NCI-H2107 treated with DMSO at 0.1 percent for 48 hours (cell line): ENCODE results near the gene XRCC4.
"Not testable (repeated sequence)": the region's sequence is repeated elsewhere in the genome, so short reads cannot be mapped to it uniquely, and the experiment has no call there.

Experiments used
- DNase-seq: peaks from one replicate; lab custom pipeline; 2025; ENCODE audit not compliant: unreplicated experiment; lab: John Stamatoyannopoulos, UW

XRCC4 gene

GRCh38 chr5:83076742-83077661 is at the start of gene XRCC4, which contains the start of gene TMEM167A:
Gene XRCC4, plus strand, starts transcription at chr5:83077547. Its CDS starts 27,373 bp downstream, at chr5:83104920.
Gene TMEM167A, minus strand, starts transcription at chr5:83077394. Its CDS starts 71 bp downstream, at chr5:83077323.
- peak; percentile 85 for DNase-seq

- DNase-seq: no peak
These were observed 47.4 kb upstream of the XRCC4 start for GRCh38 chr5:83029912-83030311.

GRCh38 chr5:83031381-83031780 is 46.0 kb upstream of the XRCC4 start:
- DNase-seq: no peak

- peak; percentile 38 for DNase-seq
These were observed 43.3 kb upstream of the XRCC4 start for GRCh38 chr5:83034036-83034435.

GRCh38 chr5:83034528-83035207 is 42.7 kb upstream of the XRCC4 start:
- no peak for DNase-seq

GRCh38 chr5:83035373-83036100 is 41.8 kb upstream of the XRCC4 start:
- DNase-seq: peak; percentile 31

GRCh38 chr5:83036991-83037575 is 40.3 kb upstream of the XRCC4 start:
- DNase-seq: no peak

GRCh38 chr5:83038924-83039323 is 38.4 kb upstream of the XRCC4 start:
- DNase-seq: no peak

- DNase-seq: no peak
These were observed 34.8 kb upstream of the XRCC4 start for GRCh38 chr5:83042507-83042906.

GRCh38 chr5:83044926-83045325 is 32.4 kb upstream of the XRCC4 start:
- no peak for DNase-seq

- DNase-seq: no peak
These were observed 29.1 kb upstream of the XRCC4 start for GRCh38 chr5:83048277-83048676.

- DNase-seq: no peak
These were observed 28.5 kb upstream of the XRCC4 start for GRCh38 chr5:83048811-83049210.

- no peak for DNase-seq
These were observed 27.9 kb upstream of the XRCC4 start for GRCh38 chr5:83049370-83049885.

GRCh38 chr5:83050723-83051340 is 26.5 kb upstream of the XRCC4 start:
- no peak for DNase-seq

GRCh38 chr5:83055166-83055565 is 22.2 kb upstream of the XRCC4 start:
- DNase-seq: no peak

- no peak for DNase-seq
These were observed 18.6 kb upstream of the XRCC4 start for GRCh38 chr5:83058726-83059125.

- no peak for DNase-seq
These were observed 18.0 kb upstream of the XRCC4 start for GRCh38 chr5:83059341-83059740.

GRCh38 chr5:83066548-83067110 is 10.7 kb upstream of the XRCC4 start:
- no peak for DNase-seq

- DNase-seq: not testable (repeated sequence)
These were observed 10.0 kb upstream of the XRCC4 start for GRCh38 chr5:83067377-83067776.
